PC-9 (cell line): ENCODE measurements around the gene STAB2.

Source experiments
- EZH2 ChIP-seq: fragments of 200-600 bp; sonication (generic); IDR thresholded peaks from 2 replicates; pipeline ENCODE4 v1.8.0; 2017; ENCODE audit warnings: antibody characterized with exemption, low read depth
- TF ChIP-seq, protein P1 (sequence below): fragments of 200-600 bp; sonication (generic); conservative IDR thresholded peaks from 2 replicates; pipeline ENCODE4 v1.6.1; 2017; ENCODE audit warnings: mixed run types, antibody characterized with exemption, mild to moderate bottlenecking, moderate library complexity

GRCh38 chr12:103785243-103786031, 198.4 kb downstream of the STAB2 start:
- TF ChIP-seq, protein P1, sequence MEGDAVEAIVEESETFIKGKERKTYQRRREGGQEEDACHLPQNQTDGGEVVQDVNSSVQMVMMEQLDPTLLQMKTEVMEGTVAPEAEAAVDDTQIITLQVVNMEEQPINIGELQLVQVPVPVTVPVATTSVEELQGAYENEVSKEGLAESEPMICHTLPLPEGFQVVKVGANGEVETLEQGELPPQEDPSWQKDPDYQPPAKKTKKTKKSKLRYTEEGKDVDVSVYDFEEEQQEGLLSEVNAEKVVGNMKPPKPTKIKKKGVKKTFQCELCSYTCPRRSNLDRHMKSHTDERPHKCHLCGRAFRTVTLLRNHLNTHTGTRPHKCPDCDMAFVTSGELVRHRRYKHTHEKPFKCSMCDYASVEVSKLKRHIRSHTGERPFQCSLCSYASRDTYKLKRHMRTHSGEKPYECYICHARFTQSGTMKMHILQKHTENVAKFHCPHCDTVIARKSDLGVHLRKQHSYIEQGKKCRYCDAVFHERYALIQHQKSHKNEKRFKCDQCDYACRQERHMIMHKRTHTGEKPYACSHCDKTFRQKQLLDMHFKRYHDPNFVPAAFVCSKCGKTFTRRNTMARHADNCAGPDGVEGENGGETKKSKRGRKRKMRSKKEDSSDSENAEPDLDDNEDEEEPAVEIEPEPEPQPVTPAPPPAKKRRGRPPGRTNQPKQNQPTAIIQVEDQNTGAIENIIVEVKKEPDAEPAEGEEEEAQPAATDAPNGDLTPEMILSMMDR, result no peak
- no peak for TF ChIP-seq EZH2
